GM21367 (cell line): ENCODE measurements around the gene UFSP2.

Experiments used
- ATAC-seq: cut with Tn5 transposase; IDR thresholded peaks from one replicate; pipeline ENCODE4 v1.9.1; 2021; ENCODE audit not compliant: unreplicated experiment

The UFSP2 gene

DNA sequence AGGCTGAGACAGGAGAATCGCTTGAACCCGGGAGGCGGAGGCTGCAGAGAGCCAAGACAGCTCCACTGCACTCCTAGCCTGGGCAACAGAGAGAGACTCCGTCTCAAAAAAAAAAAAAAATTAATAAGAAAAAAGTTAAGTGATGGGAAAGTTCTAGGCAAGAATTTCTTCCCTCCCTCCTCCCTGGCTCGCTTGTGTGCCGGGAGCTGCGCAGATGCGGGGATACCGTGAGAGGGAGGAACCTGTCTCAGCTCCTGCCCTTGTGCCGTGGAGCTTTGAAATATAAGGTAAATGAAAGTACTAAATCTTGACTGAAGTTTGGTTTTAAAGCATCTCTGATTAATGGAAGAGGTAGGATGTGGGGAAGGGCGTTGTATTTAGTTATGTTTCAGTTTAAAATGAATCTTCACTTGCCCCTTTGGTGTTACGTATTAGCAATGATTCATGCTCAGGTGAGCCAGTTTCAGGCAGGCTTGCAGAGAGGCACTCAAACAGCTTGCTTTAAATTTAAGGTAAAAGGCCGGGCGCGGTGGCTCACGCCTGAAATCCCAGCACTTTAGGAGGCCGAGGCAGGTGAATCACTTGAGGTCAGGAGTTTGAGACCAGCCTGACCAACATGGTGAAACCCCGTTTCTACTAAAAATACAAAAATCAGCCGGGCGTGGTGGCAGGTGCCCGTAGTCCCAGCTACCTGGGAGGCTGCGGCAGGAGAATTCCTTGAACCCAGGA is 1.4 kb upstream of the UFSP2 start:
- ATAC-seq: no peak

DNA sequence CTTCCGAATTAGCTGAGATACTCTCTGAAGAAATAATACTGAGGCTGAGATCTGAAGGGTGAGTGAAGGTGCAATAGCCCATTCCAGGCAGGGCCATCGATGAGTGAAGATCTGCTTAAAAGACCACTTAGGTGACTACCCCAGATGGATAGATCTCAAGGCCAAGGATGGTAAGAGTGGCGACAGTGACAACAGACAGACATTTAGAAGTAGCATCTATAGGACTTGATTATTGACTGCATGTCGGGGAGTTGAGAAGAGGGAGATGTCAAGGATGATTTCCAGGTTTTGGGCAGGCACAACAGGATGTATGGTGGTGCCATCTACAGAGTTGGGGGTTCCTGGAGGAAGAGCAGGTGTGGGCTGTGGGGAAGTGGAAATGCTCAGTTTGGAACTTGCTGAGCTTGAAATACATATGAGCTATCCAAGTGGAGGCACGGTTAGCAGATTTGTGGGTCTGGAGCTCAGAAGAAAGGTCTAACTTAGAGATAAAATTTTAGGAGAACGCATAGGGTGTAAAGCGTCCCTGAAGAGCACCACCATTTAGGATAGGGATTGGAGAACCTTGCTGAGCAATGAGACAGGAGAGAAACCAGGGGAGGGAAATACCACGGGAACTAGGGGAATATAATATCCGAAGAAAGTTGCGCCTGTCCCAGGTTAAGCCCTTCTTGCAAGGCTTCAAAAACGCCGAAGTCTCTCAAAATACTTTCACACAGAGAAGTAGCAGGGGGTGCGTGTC is 688 bp downstream of the UFSP2 start:
- ATAC-seq: no peak

DNA sequence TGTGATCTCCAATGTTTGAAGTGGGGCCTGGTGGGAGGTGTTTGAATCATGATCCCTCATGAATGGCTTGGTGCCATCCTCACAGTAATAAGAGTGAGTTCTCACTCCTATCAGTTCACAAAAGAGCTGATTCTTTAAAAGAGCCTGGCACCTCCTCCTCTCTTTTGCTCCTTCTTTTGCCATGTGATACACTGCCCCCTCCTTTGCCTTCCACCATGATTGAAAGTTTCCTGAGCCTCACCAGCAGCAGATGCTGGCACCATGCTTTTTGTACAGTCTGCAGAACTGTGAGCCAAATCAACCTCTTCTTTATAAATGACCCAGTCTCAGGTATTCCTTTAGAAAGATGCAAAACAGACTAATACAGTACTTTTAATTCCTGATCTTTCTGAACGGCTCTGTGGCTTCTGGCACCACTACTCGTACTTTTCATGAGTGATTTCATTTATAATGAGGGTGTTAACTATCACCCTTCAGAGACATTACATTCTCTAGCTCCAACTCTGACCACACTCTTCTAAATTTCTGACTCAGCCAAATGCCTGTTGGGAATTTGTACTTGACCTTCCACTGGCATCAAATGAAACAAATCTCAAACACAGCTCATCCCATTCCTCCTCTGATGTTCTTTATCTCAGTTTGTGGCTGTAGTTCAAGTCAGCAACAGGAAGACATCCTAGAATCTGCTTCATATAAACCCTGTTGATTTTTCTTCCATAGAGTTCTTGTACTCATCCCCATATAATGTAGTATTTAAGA is 4.2 kb downstream of the UFSP2 start:
- no peak for ATAC-seq

DNA sequence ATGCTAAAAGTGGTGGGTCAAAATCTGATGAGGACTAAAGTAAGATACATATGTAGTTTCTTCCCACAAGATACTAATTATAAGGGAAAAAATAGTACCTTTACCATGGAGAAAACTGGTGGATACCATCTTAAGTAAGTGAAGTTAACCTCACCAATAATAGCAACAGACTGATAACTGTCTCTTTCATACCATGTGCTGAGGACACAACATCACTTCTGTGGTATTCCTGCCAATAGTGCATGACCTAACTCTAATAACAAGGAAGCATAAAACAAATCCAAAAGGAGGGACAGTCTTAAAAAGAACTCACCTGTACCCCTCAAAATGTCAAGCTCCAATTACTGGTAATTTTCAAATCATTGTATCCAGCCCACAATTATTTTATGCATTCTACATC is 8.8 kb downstream of the UFSP2 start:
- ATAC-seq: no peak

DNA sequence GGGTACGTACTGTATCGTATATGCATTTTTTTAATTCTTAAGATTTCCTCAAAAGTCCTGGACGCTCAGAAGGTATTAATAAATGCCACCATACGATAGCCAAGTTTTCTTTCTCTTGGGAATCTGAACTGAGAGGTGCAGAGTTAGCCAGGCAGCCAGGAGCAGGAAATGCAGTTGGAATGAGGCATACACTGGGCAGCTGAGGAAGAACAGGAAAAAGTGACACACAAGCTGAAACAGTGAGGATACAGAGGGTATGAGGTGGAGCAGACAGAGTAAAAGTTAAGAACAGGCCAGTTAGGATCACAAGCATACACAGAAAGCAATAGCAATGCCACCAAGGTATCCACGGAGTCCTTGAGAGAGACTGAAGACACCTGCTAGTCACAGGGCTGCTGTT is 13.4 kb downstream of the UFSP2 start:
- ATAC-seq: no peak

DNA sequence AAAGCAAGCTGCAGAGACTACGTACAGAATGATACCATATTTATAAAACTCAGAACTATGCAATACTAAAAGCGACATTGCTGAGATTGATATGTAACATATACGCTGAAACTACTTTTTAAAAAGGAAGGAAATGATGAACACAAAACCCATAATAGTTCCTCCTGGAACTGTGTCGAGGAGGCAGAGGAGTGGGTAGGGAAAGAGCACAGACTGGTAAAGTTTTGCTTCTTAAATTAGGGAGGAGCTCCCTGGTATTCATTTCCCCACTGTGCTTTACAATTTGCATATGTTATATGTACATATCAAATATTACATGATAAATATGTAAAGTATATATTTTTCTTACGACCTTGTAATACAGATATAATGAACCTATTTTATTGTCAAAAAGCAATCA is 13.9 kb downstream of the UFSP2 start:
- no peak for ATAC-seq

DNA sequence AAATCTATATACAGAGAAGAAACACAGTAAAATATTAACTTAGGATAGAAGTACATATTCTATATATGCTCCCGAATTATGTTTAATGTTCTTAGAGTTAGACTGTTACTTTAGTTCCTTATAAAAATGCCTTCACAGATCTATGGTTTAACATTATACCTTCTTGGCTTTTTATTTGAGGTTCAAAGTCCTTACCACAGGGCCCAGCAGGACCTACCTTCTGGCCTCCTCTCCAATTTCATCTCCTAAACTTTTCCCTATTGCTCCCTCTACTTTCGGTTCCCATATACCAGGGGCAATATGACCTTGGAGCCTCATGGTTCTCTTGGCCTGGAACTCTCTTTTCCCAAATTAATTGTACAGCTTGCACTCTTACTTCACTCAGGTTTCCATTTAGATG is 17.3 kb downstream of the UFSP2 start:
- no peak for ATAC-seq

DNA sequence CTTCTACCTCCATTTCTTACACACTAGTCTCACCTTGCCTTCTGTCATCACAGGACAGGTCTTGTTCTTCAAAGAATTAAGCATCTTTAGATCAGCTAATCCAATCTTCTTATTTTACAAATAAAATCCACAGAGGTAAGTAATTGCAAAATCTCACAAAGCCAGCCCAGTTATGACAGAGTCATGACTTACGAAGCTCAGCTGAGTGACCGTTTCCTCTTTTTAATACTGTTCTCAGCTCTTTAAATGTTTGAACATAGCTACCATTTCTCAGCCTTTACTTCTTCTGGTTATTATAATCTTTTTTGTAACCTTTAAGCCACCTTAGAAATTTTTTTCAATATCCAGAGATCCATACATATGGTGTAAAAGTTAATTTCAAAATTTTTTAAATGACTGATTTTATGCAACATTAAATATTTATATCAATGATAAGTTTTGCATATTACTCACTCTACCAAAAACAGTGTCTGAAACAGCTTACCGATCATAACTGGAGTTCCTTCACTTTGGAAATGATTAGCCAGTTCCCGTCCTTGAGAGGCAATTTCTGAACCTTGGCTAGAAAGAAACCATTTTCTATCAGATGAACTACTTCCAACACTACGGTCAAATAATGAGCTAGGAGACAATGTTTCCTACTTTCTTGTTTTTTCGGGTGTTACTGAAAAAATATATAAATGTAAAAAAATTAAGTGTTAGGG is 20.3 kb downstream of the UFSP2 start:
- peak; percentile 49 for ATAC-seq

DNA sequence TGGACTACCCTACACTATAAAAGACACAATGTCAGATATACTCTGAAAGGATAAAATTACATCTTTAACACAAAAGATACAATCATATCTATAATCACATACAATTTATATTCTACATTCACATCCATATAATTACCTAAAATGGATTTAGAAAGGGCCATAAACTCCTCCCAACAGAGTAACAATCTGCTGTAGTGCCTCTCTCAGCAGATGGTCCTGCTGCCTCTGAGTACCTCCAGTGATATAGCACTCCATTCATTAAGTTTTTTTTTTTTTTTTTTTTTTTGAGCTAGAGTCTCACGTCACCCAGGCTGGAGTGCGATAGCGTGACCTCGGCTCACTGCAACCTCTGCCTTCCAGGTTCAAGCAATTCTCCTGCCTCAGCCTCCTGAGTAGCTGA is 21.7 kb downstream of the UFSP2 start:
- ATAC-seq: no peak

DNA sequence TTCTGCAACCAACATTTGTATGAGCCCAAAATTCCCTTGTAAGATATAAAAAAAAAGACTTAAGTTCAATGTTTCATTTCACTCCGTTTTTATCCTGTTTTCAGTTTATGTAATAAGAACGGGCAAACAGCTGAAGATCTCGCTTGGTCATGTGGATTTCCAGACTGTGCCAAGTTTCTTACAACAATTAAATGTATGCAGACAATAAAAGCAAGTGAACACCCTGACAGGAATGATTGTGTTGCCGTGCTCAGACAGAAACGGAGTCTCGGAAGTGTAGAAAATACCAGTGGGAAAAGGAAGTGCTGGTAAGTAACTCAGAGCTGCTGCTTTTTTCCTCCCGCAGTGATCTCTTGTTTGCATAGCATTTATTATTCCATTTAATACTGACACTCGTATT is 26.3 kb downstream of the UFSP2 start:
- ATAC-seq: no peak

DNA sequence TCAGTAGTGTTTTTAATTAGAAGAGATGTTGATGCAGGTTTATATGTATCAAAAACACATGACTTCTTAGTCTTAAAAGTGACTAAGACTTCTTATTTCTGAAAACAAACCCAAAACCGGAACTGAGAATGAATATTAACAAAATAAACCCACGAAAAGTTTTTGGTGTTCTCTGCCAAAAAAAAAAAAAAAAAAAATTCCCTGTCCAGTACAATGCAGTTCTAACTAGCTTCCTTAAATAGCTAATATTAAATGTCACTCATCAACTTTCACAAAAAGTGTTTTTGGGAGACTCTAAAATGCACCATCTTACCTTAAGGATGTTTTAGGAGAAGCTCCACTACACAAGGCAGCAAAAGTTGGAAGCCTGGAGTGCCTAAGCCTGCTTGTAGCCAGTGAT is 27.1 kb downstream of the UFSP2 start:
- no peak for ATAC-seq

DNA sequence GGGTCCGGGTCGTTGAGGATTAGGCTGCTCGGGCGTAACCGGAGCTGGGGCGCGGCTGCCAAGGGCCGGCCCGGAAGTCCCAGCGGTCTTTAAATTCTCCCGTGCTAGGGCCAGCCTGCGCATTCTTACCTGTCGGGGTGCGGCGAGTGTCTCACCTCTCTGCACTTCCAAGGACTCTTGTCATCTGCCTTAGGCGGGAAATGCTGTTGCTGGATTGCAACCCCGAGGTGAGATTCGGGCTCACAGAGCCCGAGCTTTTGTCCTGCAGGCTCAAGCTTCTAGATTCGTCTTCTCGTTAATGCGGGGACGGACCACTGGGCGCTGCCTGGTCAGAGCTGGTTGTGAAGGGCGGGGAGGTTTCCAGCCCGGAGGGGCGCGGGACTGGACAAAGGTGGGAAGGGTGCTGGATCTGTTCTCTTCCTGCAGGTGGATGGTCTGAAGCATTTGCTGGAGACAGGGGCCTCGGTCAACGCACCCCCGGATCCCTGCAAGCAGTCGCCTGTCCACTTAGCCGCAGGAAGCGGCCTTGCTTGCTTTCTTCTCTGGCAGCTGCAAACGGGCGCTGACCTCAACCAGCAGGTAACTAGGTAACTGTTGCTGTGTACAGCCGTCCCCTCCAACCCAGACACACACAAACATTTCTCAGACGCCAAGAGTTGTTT is 28.9 kb downstream of the UFSP2 start, which contains the start of gene ANKRD37:
TSS of gene ANKRD37 (plus strand) at position 118 of the 662 bp plus-strand sequence. CDS start at position 201, 83 bp downstream.
- ATAC-seq: peak; percentile 0

DNA sequence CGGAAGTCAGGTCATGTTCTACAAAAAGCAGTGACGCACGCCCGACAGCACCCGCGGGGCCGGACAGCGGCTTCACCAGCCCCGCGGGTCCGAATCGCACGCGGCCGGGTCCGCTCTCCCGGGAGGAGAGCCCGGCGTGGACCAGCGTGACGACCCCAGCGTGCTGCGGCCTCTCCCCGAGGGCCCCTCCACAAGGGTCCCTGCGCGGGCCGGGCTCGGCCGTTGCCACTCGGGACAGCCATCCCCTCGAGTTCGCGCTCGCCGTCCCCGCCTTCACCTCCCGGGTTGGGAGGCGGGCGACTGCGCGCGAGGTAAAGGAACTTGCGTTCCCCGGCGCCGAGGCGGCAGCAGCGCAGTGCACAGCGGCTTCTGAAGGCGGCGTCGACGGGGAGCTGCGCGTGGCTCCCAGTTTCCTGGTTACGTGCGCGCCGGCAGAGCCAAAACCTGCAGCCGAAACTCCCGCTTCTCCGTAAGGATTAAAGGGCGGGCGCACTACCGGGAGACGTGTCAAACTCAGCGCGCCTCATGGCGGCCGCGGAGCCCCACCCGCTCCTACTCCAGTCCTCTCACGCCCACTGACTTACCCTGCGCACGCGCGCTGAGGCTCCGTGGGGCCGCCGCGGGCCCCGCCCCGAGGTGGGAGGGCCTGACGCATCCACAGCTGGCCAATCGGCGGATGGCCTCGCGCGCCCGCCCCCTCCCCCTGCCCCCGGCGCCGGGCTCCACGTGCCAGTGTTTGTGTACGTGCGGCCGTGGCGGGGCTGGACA is 29.6 kb downstream of the UFSP2 start:
- peak; percentile 66 for ATAC-seq

DNA sequence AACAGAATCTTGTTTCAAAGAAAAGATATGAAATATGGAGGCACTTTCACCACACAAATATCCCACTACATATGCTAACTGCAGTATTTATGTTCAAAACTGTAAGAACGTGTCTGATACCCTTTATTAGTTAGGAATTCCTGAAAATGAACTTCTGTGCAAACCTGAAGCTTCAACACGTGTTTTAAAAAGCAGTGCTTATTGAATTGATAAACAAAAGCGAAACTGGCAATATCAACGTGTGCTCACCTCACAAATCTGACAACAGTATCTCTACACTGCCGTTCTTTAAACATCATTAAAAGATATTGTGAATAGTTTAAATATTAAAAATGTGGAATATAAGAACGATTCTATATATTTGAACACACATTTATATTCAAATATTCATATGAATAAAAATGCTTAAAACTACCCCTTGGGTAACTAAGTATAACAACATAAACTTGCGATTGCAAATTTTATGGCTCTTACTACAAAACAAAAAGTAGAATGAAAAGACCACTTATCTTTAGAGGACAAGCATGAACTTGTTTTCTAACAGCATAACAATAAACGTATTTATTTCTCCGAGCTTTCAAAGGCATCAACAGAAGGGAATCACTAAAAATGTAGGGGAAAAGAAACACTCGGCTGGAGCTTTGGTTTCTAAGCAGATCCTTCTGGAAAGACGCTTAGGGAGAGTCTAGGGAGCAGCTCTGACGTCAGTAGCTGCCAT is 30.4 kb downstream of the UFSP2 start, which contains the start of gene LRP2BP:
TSS of gene LRP2BP (minus strand) at position 687 of the 718 bp plus-strand sequence. CDS start 17,738 bp downstream, outside the sequence.
- ATAC-seq: no peak

DNA sequence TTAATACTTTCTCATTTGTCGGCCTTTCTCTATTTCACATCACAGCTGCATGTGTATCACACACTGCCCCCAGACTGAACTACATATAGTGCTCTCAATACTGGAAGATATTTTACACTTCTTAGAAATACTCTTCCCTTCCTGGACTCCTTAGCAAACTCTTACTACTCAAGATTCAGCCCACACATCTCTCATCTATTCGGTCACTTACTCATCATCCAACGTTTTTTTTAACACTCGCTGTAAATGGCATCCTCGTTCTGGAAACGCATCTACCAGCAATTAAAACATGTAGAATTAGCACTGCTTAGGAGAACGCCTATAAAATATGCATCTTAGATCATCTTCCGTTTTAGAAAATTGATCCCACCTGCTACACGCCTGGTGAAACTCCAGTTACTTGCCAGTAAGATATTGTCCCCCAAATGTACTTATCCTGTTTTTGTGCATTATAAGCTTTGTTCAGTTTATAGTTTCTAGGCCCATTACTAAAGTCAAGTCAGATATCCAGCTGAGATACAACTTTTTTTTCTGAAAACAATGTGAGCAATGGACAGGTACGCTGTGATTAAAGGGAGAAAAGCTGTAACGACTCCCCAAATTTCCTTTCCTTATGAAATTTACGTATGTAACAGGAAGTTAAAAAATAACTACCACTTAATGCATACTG is 31.1 kb downstream of the UFSP2 start:
- no peak for ATAC-seq

DNA sequence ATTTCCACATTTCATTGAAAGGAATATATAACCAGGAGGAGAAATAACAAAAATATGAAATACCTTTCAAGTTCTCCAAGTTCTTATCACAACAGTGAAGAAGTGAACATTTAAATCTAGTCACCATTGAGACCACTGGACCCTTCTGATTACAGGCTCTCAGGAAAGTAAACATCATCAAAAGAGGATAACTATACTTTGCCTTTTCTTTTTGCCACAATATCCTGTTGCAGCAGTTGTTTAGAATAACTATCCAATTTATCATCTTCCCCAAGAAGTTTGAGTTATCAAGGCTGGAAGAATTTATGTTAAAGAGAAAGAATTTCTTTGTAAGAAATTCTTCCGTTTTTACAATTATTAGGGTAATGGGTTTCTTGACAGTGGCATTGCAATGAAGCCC is 33.6 kb downstream of the UFSP2 start:
- no peak for ATAC-seq

DNA sequence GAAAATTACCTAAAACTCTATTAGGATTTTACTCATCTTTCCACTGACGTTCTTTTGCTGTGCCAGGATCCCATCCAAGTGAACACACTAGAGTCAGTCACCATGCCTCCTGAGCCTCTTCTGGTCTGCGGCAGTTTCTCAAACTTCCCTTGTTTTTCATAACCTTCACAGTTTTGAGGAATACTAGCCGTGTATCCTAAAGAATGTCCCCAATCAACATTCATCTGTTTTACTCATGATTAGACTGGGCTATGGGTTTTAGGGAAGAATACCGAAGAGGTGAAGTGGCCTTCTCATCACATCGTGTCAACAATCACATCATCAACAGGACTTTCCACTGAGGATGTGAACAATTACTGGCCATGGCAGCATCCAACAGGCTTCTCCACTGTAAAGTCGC is 34.8 kb downstream of the UFSP2 start:
- no peak for ATAC-seq

DNA sequence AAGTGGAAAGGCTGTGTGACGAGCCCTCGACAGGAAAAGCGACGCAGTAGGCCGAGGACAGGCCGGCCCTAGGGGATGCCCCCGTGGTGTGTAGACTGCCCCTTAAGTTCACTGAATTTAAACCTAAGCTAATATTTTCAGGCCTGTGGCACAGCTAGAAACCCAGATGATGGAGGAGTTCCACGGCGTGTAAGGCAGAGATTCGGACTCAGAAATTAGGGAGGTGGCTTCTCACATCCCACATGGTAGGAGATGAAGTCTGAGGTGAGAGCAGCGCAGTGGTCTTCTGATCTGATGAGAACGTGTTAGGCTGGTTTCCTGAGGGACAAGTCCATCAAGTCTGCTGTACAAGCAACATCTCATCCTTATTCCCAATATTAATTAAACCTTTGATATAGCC is 37.8 kb downstream of the UFSP2 start:
- ATAC-seq: no peak

DNA sequence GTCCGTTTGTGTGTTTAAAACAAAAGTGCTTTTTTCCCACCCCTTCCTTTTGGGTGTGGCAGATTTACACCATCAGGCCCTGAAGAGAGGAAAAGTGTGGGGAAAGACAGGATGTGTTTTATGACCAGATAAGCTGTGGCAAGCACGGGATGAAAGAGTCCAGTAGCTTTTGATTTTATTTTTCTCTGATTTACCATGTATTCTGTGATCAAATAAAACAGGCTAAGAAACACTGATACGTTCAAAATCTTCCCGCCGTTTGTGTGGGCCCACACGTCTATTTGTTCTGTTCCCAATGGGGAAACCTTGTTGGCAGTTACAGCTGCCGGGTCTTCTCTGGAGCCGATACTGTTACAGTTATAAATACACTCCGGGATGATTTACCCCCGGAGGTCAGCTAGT is 40.8 kb downstream of the UFSP2 start:
- ATAC-seq: no peak
